Measurements from ENCODE around the gene RASAL2.
"Not testable (repeated sequence)": the region's sequence is repeated elsewhere in the genome, so short reads cannot be mapped to it uniquely, and the experiment has no call there.

Gene RASAL2

GRCh38 chr1:178283409-178283808 lies 189.5 kb downstream of the RASAL2 start:
- DNase-seq (ENCODE audit: low spot score) = no peak

DNA sequence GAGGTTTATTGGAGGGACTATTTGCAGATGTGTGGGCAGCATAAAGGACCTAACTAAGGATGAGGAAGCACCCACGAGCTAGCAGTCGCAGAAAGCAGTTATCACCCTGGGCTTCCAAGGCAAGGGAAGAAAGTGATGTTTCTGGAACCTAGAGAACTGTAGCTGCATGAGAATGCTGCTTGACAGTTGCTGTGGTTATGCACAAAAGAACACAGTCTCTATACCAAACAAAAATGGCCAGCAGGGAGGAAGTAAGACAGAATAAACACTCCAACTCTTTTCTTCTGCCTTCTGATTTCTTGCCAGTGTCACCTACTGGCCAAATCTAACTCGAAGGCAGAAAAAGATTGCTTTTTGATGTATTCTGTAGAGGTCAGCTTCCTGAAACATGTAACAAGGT lies 190.2 kb downstream of the RASAL2 start:
- no peak for DNase-seq (ENCODE audit: low spot score)

GRCh38 chr1:178291166-178291565 lies 197.3 kb downstream of the RASAL2 start:
- no peak for DNase-seq (ENCODE audit: low spot score)

DNA sequence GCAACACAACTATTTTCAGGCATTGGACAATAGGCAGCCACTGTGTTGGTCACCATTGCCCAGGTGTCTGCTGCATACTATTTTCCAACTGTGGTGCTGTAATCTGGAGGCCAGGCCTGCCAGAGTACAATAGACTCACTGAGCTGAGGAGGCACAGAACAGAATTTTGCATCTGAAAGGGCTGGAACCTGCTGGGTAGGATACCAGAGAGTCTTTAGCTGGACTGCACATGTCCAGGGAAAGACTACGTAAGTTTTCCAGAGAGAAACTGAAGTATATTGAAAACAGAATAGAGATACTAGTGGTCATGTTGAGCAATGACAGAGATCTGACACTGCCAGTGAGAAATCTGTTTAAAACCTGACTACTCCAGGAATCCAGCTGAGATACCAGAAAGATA lies 200.8 kb downstream of the RASAL2 start:
- DNase-seq (ENCODE audit: low spot score) = no peak

GRCh38 chr1:178300352-178300699 lies 206.4 kb downstream of the RASAL2 start:
- no peak for DNase-seq (ENCODE audit: low spot score)

DNA sequence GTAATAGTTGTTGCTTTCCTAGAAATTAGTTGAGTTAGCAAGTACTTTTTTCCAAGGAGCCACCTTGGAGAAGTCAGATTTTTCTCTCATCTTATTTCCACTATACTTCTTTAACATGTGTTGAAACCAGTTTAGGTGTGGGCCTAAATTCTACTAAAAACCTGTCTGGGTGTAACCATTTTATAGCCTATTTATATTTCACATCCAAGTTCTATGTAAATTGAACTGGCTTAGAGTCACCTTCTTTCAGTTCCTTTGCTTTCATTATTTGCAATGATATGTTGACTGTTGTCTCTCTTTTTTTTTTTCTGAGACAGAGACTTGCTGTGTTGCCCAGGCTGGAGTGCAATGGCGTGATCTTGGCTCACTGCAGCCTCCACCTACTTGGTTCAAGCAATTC lies 207.2 kb downstream of the RASAL2 start:
- no peak for DNase-seq (ENCODE audit: low spot score)

GRCh38 chr1:178307264-178307663 lies 213.4 kb downstream of the RASAL2 start:
- DNase-seq (ENCODE audit: low spot score) = no peak

- no peak for DNase-seq (ENCODE audit: low spot score)
These were observed 214.5 kb downstream of the RASAL2 start for GRCh38 chr1:178308438-178308837.

DNA sequence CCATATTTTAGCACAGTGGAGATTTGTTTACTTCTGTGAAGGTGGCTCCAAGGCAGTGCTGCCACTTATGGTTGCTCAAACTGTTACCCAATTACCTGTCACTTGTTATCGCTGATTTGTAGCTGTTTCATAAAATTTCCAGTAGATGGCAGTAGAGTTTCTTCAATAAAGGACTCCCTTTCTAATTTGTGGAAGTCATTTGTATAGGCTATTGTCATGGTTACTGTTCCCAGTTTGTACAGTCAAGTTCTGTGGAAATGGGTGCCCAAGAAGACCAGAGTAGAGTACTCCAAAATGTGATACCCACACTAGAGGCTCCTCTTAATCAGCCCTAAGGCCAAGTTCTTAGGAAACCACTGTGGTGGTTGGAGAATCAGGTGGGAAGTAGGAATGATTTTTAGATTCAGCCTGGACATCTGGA lies 216.8 kb downstream of the RASAL2 start:
- peak; percentile 46 for DNase-seq (ENCODE audit: low spot score)

GRCh38 chr1:178311164-178311563 lies 217.3 kb downstream of the RASAL2 start:
- DNase-seq (ENCODE audit: low spot score) = no peak

DNA sequence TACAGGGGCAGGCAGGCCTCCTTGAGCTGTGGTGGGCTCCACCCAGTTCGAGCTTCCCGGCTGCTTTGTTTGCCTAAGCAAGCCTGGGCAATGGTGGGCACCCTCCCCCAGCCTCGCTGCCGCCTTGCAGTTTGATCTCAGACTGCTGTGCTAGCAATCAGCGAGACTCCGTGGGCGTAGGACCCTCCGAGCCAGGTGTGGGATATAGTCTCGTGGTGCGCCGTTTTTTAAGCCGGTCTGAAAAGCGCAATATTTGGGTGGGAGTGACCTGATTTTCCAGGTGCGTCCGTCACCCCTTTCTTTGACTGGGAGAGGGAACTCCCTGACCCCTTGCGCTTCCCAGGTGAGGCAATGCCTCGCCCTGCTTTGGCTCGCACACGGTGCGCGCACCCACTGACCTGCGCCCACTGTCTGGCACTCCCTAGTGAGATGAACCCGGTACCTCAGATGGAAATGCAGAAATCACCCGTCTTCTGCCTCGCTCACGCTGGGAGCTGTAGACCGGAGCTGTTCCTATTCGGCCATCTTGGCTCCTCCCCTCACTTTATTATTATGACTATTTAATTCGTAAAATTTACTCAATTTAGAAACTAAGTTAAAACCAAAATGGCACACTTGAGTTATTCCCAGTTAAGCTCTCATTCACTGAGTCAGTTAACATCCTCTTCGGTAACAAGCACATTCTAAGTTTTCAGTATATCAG lies 226.5 kb downstream of the RASAL2 start:
- DNase-seq (ENCODE audit: low spot score) = not testable (repeated sequence)

- no peak for DNase-seq (ENCODE audit: low spot score)
These were observed 229.2 kb downstream of the RASAL2 start for GRCh38 chr1:178323067-178323466.

- DNase-seq (ENCODE audit: low spot score) = no peak
These were observed 230.1 kb downstream of the RASAL2 start for GRCh38 chr1:178324003-178324402.

- DNase-seq (ENCODE audit: low spot score) = no peak
These were observed 234.8 kb downstream of the RASAL2 start for GRCh38 chr1:178328728-178329127.

- DNase-seq (ENCODE audit: low spot score) = no peak
These were observed 236.2 kb downstream of the RASAL2 start for GRCh38 chr1:178330153-178330552.

DNA sequence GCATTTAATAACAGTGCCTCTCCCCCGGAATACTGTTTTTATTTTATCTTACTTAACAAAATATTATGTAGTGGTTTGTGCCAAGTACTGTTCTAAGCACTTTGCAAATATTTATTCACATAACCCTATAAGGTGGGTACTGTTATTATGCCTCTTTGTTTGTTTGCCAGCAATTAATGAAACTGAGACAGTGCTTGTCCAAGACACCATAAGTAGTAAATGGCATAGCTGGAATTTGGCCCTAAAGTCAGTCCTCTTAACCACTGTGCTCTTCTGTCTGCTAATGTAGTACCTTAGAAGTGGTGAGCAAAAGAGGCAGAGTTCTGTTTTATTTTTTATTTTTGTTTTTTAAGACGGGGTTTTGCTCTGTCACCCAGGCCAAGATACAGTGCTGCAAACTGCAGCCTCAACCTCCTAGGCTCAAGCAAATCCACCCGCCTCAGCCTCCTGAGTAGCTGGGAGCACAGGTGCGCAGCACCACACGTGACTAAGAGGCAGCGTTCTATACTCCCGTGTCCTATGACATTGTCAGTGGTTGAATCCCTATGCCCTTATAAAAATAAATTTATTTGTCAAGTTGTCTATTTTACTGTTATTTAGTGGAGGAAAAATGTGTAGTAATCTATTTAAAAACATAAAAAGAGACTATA lies 237.1 kb downstream of the RASAL2 start:
- DNase-seq (ENCODE audit: low spot score) = no peak

- no peak for DNase-seq (ENCODE audit: low spot score)
These were observed 241.5 kb downstream of the RASAL2 start for GRCh38 chr1:178335426-178335825.

DNA sequence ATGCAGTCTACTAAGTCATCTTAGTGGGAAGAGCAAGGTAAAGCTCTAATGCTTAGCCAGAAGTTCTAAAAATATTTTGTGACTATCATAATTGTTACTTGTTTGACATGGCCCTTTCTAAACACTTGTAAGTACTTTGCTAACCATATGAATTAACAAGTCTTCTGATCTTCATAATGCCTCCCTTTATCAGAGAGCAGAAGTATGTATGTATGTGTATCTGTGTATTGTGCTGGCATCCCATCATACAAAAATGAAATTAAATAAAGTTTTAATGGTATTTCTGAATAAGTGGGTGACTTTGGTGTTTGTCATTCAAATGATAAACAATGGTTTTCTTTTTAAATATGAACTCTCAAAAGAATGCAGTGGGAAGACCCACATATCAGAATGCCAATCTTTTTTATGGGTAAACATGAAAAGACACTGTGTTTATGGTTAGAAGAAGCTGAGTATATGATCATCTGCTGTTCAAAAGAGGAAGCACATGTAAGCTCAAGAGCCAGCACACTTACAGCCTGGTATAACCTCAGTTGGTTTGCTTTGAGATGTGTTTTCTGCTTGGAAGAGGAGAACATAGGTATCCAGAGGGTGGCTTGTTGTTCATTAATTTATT lies 243.3 kb downstream of the RASAL2 start:
- DNase-seq (ENCODE audit: low spot score) = no peak

DNA sequence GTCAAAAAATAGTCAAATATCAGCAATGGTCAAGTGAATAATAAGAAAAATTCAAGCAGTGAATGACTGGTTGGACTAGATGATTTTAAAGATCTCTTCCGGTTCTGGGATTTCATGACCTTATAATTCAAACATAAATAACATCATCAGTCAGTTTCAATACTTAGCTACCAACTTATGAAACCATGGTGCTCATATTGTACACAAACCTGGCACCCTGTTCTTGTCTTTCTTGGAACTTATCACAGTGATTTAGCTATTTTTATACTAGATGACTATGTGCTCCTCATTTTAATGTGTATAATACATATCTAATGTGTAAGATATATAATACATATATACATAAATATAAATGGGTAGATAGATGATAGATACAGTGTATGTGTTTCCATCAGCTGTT lies 245.9 kb downstream of the RASAL2 start:
- no peak for DNase-seq (ENCODE audit: low spot score)

GRCh38 chr1:178341261-178341956 lies 247.5 kb downstream of the RASAL2 start:
- DNase-seq (ENCODE audit: low spot score) = no peak

DNA sequence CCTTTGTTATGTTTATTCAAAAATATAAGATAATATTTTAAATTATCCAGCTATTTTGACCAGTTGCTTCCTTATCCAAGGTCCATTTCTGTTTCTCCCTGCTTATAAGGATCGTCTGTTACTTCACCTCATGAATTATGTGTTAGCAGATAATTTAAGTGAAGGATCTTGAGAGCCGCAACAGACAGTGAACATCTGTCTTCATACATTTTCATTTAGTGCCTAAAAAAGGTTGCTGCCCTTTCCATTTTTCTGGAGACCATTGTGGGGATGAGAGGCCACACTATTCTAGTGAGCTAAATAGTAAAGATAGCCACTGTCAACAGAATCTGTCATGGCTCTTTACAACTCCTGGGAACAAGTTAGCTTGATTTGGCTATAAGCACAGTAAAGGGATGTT lies 248.8 kb downstream of the RASAL2 start:
- no peak for DNase-seq (ENCODE audit: low spot score)

GRCh38 chr1:178344513-178345091 lies 250.7 kb downstream of the RASAL2 start:
- no peak for DNase-seq (ENCODE audit: low spot score)

- DNase-seq (ENCODE audit: low spot score) = no peak
These were observed 251.3 kb downstream of the RASAL2 start for GRCh38 chr1:178345238-178345637.
